Neural progenitor cell (in vitro differentiated cells): Measurements from ENCODE around the gene NDUFA6. TPM values are rescaled to one million over a fixed set of nuclear protein-coding genes. Genes with fewer than 3 reads are reported as not detected.

ENCODE experiments used
- DNase-seq: peaks from one replicate; pipeline ENCODE4 v3.0.0-alpha.2; 2016; ENCODE audit warnings: low spot score
- H2AFZ ChIP-seq: fragments of 200-600 bp; sonication (generic); replicated peaks from 2 replicates; pipeline ENCODE4 v1.6.1; 2016; ENCODE audit warnings: antibody characterized with exemption
- H3F3A ChIP-seq: fragments of 200-600 bp; sonication (generic); 2 replicates; pipeline ENCODE4 v1.6.1; 2016; ENCODE audit warnings: antibody characterized with exemption, low read depth
- H3K27ac ChIP-seq: fragments of 200-600 bp; sonication (generic); 2 replicates; pipeline ENCODE4 v1.5.1; 2016; ENCODE audit warnings: mild to moderate bottlenecking
- H3K27me3 ChIP-seq: fragments of 200-600 bp; sonication (generic); 2 replicates; pipeline ENCODE4 v1.6.1; 2016; ENCODE audit warnings: mild to moderate bottlenecking, moderate library complexity
- H3K36me3 ChIP-seq: fragments of 200-600 bp; sonication (generic); 2 replicates; pipeline ENCODE4 v1.5.1; 2016
- H3K4me1 ChIP-seq: fragments of 200-600 bp; sonication (generic); 2 replicates; pipeline ENCODE4 v1.6.1; 2016; ENCODE audit warnings: mixed run types
- H3K4me2 ChIP-seq: fragments of 200-600 bp; sonication (generic); 2 replicates; pipeline ENCODE4 v1.6.1; 2016
- H3K4me3 ChIP-seq: fragments of 200-600 bp; sonication (generic); 2 replicates; pipeline ENCODE4 v1.5.1; 2016
- H3K79me2 ChIP-seq: fragments of 200-600 bp; sonication (generic); 2 replicates; pipeline ENCODE4 v1.6.1; 2016; ENCODE audit warnings: low read depth
- H3K9ac ChIP-seq: fragments of 200-600 bp; sonication (generic); 2 replicates; pipeline ENCODE4 v1.6.1; 2016
- H3K9me3 ChIP-seq: fragments of 200-600 bp; sonication (generic); 2 replicates; pipeline ENCODE4 v1.5.1; 2016; ENCODE audit warnings: low read depth
- H4K20me1 ChIP-seq: fragments of 200-600 bp; sonication (generic); 2 replicates; pipeline ENCODE4 v1.6.1; 2016; ENCODE audit warnings: low read depth
- H3K27ac Mint-ChIP-seq: 3 replicates; pipeline ENCODE4 v1.8.0; 2021; ENCODE audit warnings: mixed read lengths
- H3K27me3 Mint-ChIP-seq: 2 replicates; pipeline ENCODE4 v1.8.0; 2022; ENCODE audit warnings: low read depth, mild to moderate bottlenecking, inconsistent platforms, moderate library complexity, mixed read lengths; ENCODE audit not compliant: insufficient read depth
- H3K36me3 Mint-ChIP-seq: 3 replicates; pipeline ENCODE4 v1.8.0; 2021; ENCODE audit warnings: mixed read lengths
- H3K4me1 Mint-ChIP-seq: 3 replicates; pipeline ENCODE4 v1.8.0; 2021; ENCODE audit warnings: mixed read lengths
- H3K4me3 Mint-ChIP-seq: 3 replicates; pipeline ENCODE4 v1.8.0; 2021; ENCODE audit warnings: mild to moderate bottlenecking, moderate library complexity, mixed read lengths
- H3K9me3 Mint-ChIP-seq: 3 replicates; pipeline ENCODE4 v1.8.0; 2020; ENCODE audit warnings: mixed read lengths
- EZH2 ChIP-seq: fragments of 200-600 bp; sonication (generic); IDR thresholded peaks from 2 replicates; pipeline ENCODE4 v1.6.1; 2017; ENCODE audit warnings: antibody characterized with exemption, mild to moderate bottlenecking, moderate library complexity
- EZH2phosphoT487 ChIP-seq: fragments of 200-600 bp; sonication (generic); IDR thresholded peaks from 2 replicates; pipeline ENCODE4 v1.6.1; 2017; ENCODE audit warnings: antibody characterized with exemption
- total RNA-seq: library from RNA; depleted of rRNA; stranded (reverse); fragments of >200 nt; gene quantifications from 2 replicates; pipeline ENCODE4 v1.2.3, GENCODE V29; 2015; ENCODE audit warnings: low replicate concordance
- TF ChIP-seq, protein P1 (sequence below): fragments of 200-600 bp; sonication (generic); IDR thresholded peaks from 2 replicates; pipeline ENCODE4 v1.5.1; 2017; ENCODE audit warnings: antibody characterized with exemption, mild to moderate bottlenecking

The NDUFA6 gene
- total RNA-seq, 1 donor from 2014 or later, result 132 TPM

DNA sequence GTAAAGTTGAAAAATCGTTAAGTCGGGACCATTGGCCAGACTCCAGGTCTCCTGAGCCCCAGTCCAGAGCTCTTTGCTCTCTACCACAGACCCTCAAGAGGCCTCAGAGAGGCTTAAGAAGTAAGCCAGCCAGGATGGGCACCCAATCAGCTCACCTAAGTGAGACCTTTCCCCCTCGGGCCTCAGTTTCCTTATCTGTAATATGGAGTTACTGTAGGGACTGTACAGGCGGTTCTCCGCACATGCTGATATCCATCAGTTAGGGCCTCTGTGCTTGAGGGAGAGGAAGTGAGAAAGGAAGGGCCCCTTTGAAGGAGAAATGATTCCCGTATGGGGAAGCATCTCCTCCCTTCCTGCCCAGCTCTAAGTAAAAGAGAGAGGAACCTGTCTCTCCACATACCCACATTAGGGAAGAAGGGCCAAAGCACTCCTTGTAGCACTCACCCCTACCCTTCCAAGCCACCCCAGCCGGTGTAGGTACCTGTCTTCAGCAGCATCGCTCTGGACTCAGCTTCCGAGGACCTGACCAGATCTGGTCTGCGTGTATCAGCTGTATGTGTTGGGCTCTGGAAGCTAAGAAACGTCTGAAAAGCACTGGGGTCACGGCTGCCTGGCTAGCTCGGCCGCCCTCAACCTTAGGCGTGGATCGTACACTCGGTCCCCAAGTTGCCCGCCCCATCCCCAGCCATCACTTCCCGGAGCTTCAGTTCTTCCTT is 20.6 kb downstream of the NDUFA6 start:
- TF ChIP-seq EZH2phosphoT487 (no peak), EZH2 (no peak)
- TF ChIP-seq, protein P1, sequence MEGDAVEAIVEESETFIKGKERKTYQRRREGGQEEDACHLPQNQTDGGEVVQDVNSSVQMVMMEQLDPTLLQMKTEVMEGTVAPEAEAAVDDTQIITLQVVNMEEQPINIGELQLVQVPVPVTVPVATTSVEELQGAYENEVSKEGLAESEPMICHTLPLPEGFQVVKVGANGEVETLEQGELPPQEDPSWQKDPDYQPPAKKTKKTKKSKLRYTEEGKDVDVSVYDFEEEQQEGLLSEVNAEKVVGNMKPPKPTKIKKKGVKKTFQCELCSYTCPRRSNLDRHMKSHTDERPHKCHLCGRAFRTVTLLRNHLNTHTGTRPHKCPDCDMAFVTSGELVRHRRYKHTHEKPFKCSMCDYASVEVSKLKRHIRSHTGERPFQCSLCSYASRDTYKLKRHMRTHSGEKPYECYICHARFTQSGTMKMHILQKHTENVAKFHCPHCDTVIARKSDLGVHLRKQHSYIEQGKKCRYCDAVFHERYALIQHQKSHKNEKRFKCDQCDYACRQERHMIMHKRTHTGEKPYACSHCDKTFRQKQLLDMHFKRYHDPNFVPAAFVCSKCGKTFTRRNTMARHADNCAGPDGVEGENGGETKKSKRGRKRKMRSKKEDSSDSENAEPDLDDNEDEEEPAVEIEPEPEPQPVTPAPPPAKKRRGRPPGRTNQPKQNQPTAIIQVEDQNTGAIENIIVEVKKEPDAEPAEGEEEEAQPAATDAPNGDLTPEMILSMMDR, result no peak
- no peak overlapping the region for H3K27ac Mint-ChIP-seq

DNA sequence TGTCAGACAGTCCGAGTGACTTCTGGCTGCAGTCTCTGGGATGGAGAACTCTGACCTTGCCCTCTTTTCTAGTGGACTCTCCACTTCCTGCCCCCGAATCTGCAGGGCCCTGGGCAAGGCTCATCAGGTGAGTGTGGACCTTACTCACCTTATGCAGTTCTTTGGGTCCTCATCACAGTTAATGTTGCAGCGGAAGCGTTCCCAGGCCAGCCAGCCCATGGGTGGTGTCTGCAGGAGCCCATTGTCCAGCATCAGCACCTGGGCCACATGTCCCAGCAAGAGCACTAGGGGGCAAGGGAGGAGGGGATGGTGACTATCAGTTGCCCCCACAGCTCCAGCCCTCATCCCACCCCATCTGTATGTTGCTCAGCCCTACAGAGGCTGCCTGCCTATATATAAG is 22.3 kb downstream of the NDUFA6 start:
- DNase-seq, result no peak
- Mint-ChIP-seq H3K4me3 (no peak overlapping the region), H3K9me3 (no peaks in the 10 kb centered on the region), H3K4me1 (peaks cover 37% of the 10 kb centered on the region), H3K36me3 (peaks cover 18% of the 10 kb centered on the region), H3K27me3 (peaks cover 2% of the 10 kb centered on the region), H3K27ac (no peak overlapping the region)
- Histone ChIP-seq H3K79me2 (peaks cover 4% of the 10 kb centered on the region), H3K4me1 (peaks cover 9% of the 10 kb centered on the region), H3K4me3 (no peak overlapping the region), H3K27me3 (peaks cover under 1% of the 10 kb centered on the region), H3K4me2 (no peak overlapping the region), H2AFZ (no peak overlapping the region), H3F3A (peaks cover 16% of the 10 kb centered on the region), H3K27ac (no peak overlapping the region), H3K9me3 (no peaks in the 10 kb centered on the region), H3K36me3 (no peaks in the 10 kb centered on the region), H3K9ac (no peak overlapping the region), H4K20me1 (peaks cover 5% of the 10 kb centered on the region)
- TF ChIP-seq EZH2phosphoT487 (no peak), EZH2 (no peak)
- TF ChIP-seq, protein P1, result no peak

More for the DNA sequence above, 20.6 kb downstream of the NDUFA6 start:
- DNase-seq, result no peak
- Histone ChIP-seq H3K79me2 (peaks cover 4% of the 10 kb centered on the region), H4K20me1 (peaks cover 5% of the 10 kb centered on the region), H3K9ac (peak overlapping the region; percentile 33), H3K36me3 (no peaks in the 10 kb centered on the region), H3K27me3 (peaks cover 14% of the 10 kb centered on the region), H3K4me2 (peak overlapping the region; percentile 94), H3K27ac (no peak overlapping the region), H3K9me3 (no peaks in the 10 kb centered on the region), H2AFZ (peak overlapping the region; percentile 83), H3F3A (peaks cover 16% of the 10 kb centered on the region), H3K4me3 (peak overlapping the region; percentile 59), H3K4me1 (peaks cover 9% of the 10 kb centered on the region)
- peaks cover 39% of the 10 kb centered on the region for H3K4me1 Mint-ChIP-seq
- peaks cover 1% of the 10 kb centered on the region for H3K9me3 Mint-ChIP-seq
- H3K36me3 Mint-ChIP-seq, result peaks cover 15% of the 10 kb centered on the region
- peak overlapping the region; percentile 93 for H3K4me3 Mint-ChIP-seq
- H3K27me3 Mint-ChIP-seq, result peaks cover 3% of the 10 kb centered on the region

DNA sequence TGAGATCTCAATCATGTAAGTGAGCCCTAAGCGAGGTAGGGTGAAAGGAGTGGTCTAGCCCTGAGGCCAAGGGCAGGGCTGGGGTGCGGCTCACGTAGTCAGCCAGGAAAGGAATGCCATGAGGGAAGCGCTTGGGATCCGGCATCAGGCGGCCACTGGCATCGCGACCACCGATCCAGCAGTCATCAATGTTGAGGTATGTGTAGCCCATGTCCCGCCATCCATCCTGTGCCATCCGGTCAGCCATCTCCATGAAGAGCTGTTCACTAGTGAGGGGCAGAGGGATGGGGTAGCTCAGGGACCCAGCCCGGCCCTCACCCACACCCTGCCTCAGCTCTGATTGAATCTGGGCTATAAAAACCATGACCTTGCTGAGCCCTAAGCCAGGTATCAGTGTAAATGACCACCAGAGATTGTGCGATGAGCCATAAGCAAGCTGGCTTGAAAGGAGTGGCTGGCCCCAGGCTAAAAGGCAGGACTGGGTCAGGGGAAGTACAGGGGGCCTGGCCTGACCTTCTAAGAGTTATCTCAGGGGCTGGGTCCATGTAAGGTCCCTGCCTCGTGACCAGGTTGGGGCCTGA is 22.8 kb downstream of the NDUFA6 start:
- peaks cover 4% of the 10 kb centered on the region for H3K79me2 ChIP-seq
- peaks cover 18% of the 10 kb centered on the region for H3K36me3 Mint-ChIP-seq
- TF ChIP-seq EZH2 (no peak), EZH2phosphoT487 (no peak)
- TF ChIP-seq, protein P1, result no peak
- H3K4me1 ChIP-seq, result peaks cover 9% of the 10 kb centered on the region
- no peak overlapping the region for H2AFZ ChIP-seq
- no peak overlapping the region for H3K27ac Mint-ChIP-seq
- H3K9me3 ChIP-seq, result no peaks in the 10 kb centered on the region
- no peak for DNase-seq
- H3K36me3 ChIP-seq, result no peaks in the 10 kb centered on the region
- no peak overlapping the region for H3K4me3 ChIP-seq
- H3K27me3 ChIP-seq, result no peaks in the 10 kb centered on the region
- peaks cover 33% of the 10 kb centered on the region for H3K4me1 Mint-ChIP-seq
- H3K27ac ChIP-seq, result no peak overlapping the region
- peaks cover 15% of the 10 kb centered on the region for H3F3A ChIP-seq
- H4K20me1 ChIP-seq, result peaks cover 5% of the 10 kb centered on the region
- no peak overlapping the region for H3K9ac ChIP-seq
- H3K27me3 Mint-ChIP-seq, result peaks cover 5% of the 10 kb centered on the region
- no peak overlapping the region for H3K4me3 Mint-ChIP-seq
- H3K9me3 Mint-ChIP-seq, result no peaks in the 10 kb centered on the region
- no peak overlapping the region for H3K4me2 ChIP-seq
